Stimulated activated CD8-positive, alpha-beta memory T cell treated with anti-CD3 and anti-CD28 coated beads, Interleukin-4, amount 100 ng/mL, for 24 hours (primary cell): ENCODE results near the gene PRRT3.
"Not testable (repeated sequence)": the region's sequence is repeated elsewhere in the genome, so short reads cannot be mapped to it uniquely, and the experiment has no call there.

Source experiments
- DNase-seq: peaks from one replicate; pipeline ENCODE4 v3.0.0-alpha.2; 2020; ENCODE audit warnings: low read depth

PRRT3 gene

GRCh38 chr3:9898467-9899241 lies 53.6 kb downstream of the PRRT3 start:
- no peak for DNase-seq

GRCh38 chr3:9897408-9898372 lies 54.5 kb downstream of the PRRT3 start:
- no peak for DNase-seq

- DNase-seq: not testable (repeated sequence)
These were observed 55.3 kb downstream of the PRRT3 start for GRCh38 chr3:9896755-9897407.

DNA sequence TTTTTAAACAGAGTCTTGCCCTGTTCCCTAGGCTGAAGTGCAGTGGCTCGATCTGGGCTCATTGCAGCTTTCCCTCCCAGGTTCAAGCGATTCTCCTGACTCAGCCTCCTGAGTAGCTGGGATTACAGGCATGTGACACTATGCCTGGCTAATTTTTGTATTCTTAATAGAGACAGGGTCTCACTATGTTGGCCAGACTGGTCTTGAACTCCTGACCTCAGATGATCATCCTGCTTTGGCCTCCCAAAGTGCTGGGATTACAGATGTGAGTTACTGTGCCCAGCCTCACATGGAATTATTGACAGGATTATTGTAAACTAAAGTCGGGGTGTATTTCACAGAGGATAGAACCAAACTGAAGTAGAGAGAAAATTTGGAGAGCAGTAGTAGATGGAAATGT lies 56.5 kb downstream of the PRRT3 start:
- DNase-seq: not testable (repeated sequence)
